ENCODE data around the gene SLC6A17.

- TF ChIP-seq CTCF (IDR thresholded peaks at IDR 0.05): no peak
- no peak for TF ChIP-seq POLR2A (IDR thresholded peaks at IDR 0.05)
- TF ChIP-seq EP300 (IDR thresholded peaks at IDR 0.05): no peak
These were observed 37.6 kb upstream of the SLC6A17 start for GRCh38 chr1:110112656-110113055.
